Gastroesophageal sphincter (tissue), 3 donors: ENCODE measurements around the gene ANKHD1.

Experiments used
- POLR2A ChIP-seq, 2 donors: fragments of 450-650 bp; IDR thresholded peaks; one replicate each; pipeline ENCODE4 v1.6.1; 2017; ENCODE audit warnings: antibody characterized with exemption in 2 of 2, mild to moderate bottlenecking in 2 of 2, moderate library complexity in 1 of 2
- POLR2AphosphoS5 ChIP-seq: sonication (generic); formaldehyde crosslinking; IDR thresholded peaks from one replicate; pipeline ENCODE4 v1.6.1; 2017; ENCODE audit warnings: antibody characterized with exemption
- TF ChIP-seq, protein P1 (sequence below), 4 experiments: fragments of 200-600 bp in 2 of 4; fragments of 450-650 bp in 2 of 4; sonication (generic) in 1 of 4; IDR thresholded peaks; one replicate each; pipeline ENCODE4 v1.5.1; 2017 to 2019; ENCODE audit warnings: antibody characterized with exemption in 4 of 4, mild to moderate bottlenecking in 2 of 4, moderate library complexity in 2 of 4

DNA sequence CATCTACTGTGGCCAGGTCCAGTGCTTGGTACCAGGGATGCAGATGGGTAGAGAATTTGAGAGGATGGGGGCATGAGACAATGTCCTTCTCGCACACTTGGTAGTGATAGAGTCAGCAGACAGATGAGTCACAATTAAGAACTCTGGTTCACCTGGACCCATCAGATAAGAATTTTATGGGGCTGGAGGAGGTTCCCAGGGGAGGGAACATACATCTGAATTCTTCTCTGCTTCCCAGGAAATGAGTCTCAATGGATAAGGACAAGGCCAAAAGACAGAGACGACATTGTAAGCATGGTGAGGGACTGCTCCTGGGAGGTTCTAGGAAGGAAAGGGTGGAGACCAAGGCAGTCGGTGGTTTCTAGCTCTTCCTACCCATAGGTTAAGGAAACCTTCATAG, 36.4 kb upstream of the ANKHD1 start:
- TF ChIP-seq, protein P1, sequence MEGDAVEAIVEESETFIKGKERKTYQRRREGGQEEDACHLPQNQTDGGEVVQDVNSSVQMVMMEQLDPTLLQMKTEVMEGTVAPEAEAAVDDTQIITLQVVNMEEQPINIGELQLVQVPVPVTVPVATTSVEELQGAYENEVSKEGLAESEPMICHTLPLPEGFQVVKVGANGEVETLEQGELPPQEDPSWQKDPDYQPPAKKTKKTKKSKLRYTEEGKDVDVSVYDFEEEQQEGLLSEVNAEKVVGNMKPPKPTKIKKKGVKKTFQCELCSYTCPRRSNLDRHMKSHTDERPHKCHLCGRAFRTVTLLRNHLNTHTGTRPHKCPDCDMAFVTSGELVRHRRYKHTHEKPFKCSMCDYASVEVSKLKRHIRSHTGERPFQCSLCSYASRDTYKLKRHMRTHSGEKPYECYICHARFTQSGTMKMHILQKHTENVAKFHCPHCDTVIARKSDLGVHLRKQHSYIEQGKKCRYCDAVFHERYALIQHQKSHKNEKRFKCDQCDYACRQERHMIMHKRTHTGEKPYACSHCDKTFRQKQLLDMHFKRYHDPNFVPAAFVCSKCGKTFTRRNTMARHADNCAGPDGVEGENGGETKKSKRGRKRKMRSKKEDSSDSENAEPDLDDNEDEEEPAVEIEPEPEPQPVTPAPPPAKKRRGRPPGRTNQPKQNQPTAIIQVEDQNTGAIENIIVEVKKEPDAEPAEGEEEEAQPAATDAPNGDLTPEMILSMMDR (IDR thresholded peaks at IDR 0.05), result no peak
- TF ChIP-seq POLR2A (IDR thresholded peaks at IDR 0.05) (no peak), POLR2AphosphoS5 (no peak)
